CD4-positive, CD25-positive, alpha-beta regulatory T cell (primary cell): Measurements from ENCODE around the gene GPI. TPM values are rescaled to one million over a fixed set of nuclear protein-coding genes. Genes with fewer than 3 reads are reported as not detected.
A peak's percentile ranks its signal among the peaks of the same experiment; 100 is the strongest.

ENCODE experiments used
- ATAC-seq, 2 donors: fragments of 150-1000 bp; cut with Tn5 transposase; one replicate each; pipeline ENCODE4 v1.10.0; 2021; ENCODE audit warnings: low read depth in 2 of 2, moderate number of reproducible peaks in 2 of 2, moderate library complexity in 1 of 2
- DNase-seq, 3 donors: peaks; one replicate each; pipeline versions ENCODE4 v3.0.0 to v3.0.0-alpha.2; 2012 to 2022; ENCODE audit warnings: mixed read lengths in 1 of 3
- H3K27ac ChIP-seq: one replicate; pipeline ENCODE4 v1.7.0; 2013; ENCODE audit warnings: mild to moderate bottlenecking, low read length; ENCODE audit not compliant: insufficient read depth, poor library complexity, severe bottlenecking
- H3K27me3 ChIP-seq: one replicate; pipeline ENCODE4 v1.7.0; 2013; ENCODE audit warnings: low read length; ENCODE audit not compliant: control insufficient read depth, insufficient read depth
- H3K36me3 ChIP-seq: one replicate; pipeline ENCODE4 v1.7.0; 2013; ENCODE audit warnings: mild to moderate bottlenecking, low read length, moderate library complexity; ENCODE audit not compliant: control insufficient read depth, insufficient read depth
- H3K4me1 ChIP-seq: 2 replicates; pipeline ENCODE4 v1.7.0; 2013; ENCODE audit warnings: mild to moderate bottlenecking, low read length; ENCODE audit not compliant: insufficient read depth, control insufficient read depth, poor library complexity, severe bottlenecking
- H3K4me3 ChIP-seq: one replicate; pipeline ENCODE4 v1.7.0; 2013; ENCODE audit warnings: low read depth, mild to moderate bottlenecking, low read length, moderate library complexity
- H3K9me3 ChIP-seq, 2 experiments: 1 replicate in 1 of 2; 2 replicates in 1 of 2; pipeline ENCODE4 v1.7.0; 2013; ENCODE audit warnings: low read length in 2 of 2, mild to moderate bottlenecking in 1 of 2, moderate library complexity in 1 of 2; ENCODE audit not compliant: control insufficient read depth in 2 of 2
- H3K27ac Mint-ChIP-seq, 3 donors: one replicate each; pipeline ENCODE4 v1.8.0; 2020 to 2022; ENCODE audit warnings: mild to moderate bottlenecking in 3 of 3, mixed read lengths in 3 of 3, moderate library complexity in 2 of 3
- H3K27me3 Mint-ChIP-seq: one replicate; pipeline ENCODE4 v1.8.0; 2022; ENCODE audit warnings: mild to moderate bottlenecking, mixed read lengths
- H3K36me3 Mint-ChIP-seq: one replicate; pipeline ENCODE4 v1.8.0; 2020; ENCODE audit warnings: mixed read lengths
- H3K4me1 Mint-ChIP-seq, 4 donors: one replicate each; pipeline ENCODE4 v1.8.0; 2020 to 2022; ENCODE audit warnings: mixed read lengths in 4 of 4, mild to moderate bottlenecking in 1 of 4
- H3K4me3 Mint-ChIP-seq, 4 donors: one replicate each; pipeline ENCODE4 v1.8.0; 2020 to 2022; ENCODE audit warnings: mild to moderate bottlenecking in 4 of 4, mixed read lengths in 4 of 4, moderate library complexity in 3 of 4
- H3K9me3 Mint-ChIP-seq, 7 donors: one replicate each; pipeline ENCODE4 v1.8.0; 2020 to 2022; ENCODE audit warnings: mixed read lengths in 7 of 7, mild to moderate bottlenecking in 3 of 7, moderate library complexity in 2 of 7
- polyA plus RNA-seq, 4 donors: library from polyadenylated mRNA; unstranded; fragments of 300-500 nt; fragmentation: Illumina TruSeq; gene quantifications; one replicate each; pipeline ENCODE4 v1.2.3, GENCODE V29; 2021
- total RNA-seq: library from RNA; stranded (reverse); gene quantifications from one replicate; pipeline ENCODE4 v1.2.3, GENCODE V29; 2022

GPI gene
- total and polyA plus RNA-seq, 5 donors from 2014 or later = 116 to 148 (median 143) TPM

- peaks cover 0 to 40% (median 26%) of the 10 kb centered on the region in 4 donors for H3K4me1 Mint-ChIP-seq
- ATAC-seq = no peak
- H3K27me3 Mint-ChIP-seq = no peaks in the 10 kb centered on the region
- H3K36me3 Mint-ChIP-seq = peaks cover 4% of the 10 kb centered on the region
- Histone ChIP-seq H3K36me3 (peaks cover 17% of the 10 kb centered on the region), H3K27ac (no peak overlapping the region), H3K27me3 (no peaks in the 10 kb centered on the region), H3K4me1 (peaks cover 35% of the 10 kb centered on the region), H3K4me3 (no peak overlapping the region), H3K9me3 (no peaks in the 10 kb centered on the region)
- no peak for DNase-seq
- H3K9me3 Mint-ChIP-seq = no peaks in the 10 kb centered on the region
- H3K27ac Mint-ChIP-seq = no peak overlapping the region
- H3K4me3 Mint-ChIP-seq = no peak overlapping the region
These were observed 11.4 kb upstream of the GPI start for GRCh38 chr19:34353546-34353945.

- H3K36me3 ChIP-seq = peaks cover 17% of the 10 kb centered on the region
- H3K27me3 Mint-ChIP-seq = no peaks in the 10 kb centered on the region
- no peak for DNase-seq
- no peak overlapping the region for H3K4me3 ChIP-seq
- peaks cover 0 to 45% (median 26%) of the 10 kb centered on the region in 4 donors for H3K4me1 Mint-ChIP-seq
- H3K4me3 Mint-ChIP-seq = no peak overlapping the region
- no peaks in the 10 kb centered on the region for H3K27me3 ChIP-seq
- H3K27ac Mint-ChIP-seq = no peak overlapping the region
- H3K27ac ChIP-seq = no peak overlapping the region
- peaks cover 4% of the 10 kb centered on the region for H3K36me3 Mint-ChIP-seq
- no peaks in the 10 kb centered on the region for H3K9me3 ChIP-seq
- H3K9me3 Mint-ChIP-seq = no peaks in the 10 kb centered on the region
- no peak for ATAC-seq
- peaks cover 33% of the 10 kb centered on the region for H3K4me1 ChIP-seq
These were observed 9.8 kb upstream of the GPI start for GRCh38 chr19:34355201-34355600.

- H3K9me3 Mint-ChIP-seq = no peaks in the 10 kb centered on the region
- no peak overlapping the region for H3K27ac ChIP-seq
- H3K27me3 ChIP-seq = no peaks in the 10 kb centered on the region
- peaks cover 4% of the 10 kb centered on the region for H3K36me3 Mint-ChIP-seq
- H3K9me3 ChIP-seq = no peaks in the 10 kb centered on the region
- H3K4me1 Mint-ChIP-seq = peaks cover 0 to 36% (median 18%) of the 10 kb centered on the region in 4 donors
- H3K4me3 Mint-ChIP-seq = no peak overlapping the region
- H3K4me1 ChIP-seq = peaks cover 19% of the 10 kb centered on the region
- H3K27ac Mint-ChIP-seq = peak overlapping the region in 1 of 3 donors; percentile 71
- DNase-seq = no peak
- H3K27me3 Mint-ChIP-seq = no peaks in the 10 kb centered on the region
- H3K36me3 ChIP-seq = peaks cover 17% of the 10 kb centered on the region
- H3K4me3 ChIP-seq = no peak overlapping the region
- ATAC-seq = no peak
These were observed 8.1 kb upstream of the GPI start for GRCh38 chr19:34356875-34357274.

- H3K4me3 ChIP-seq = no peak overlapping the region
- H3K4me1 Mint-ChIP-seq = peaks cover 0 to 31% (median 19%) of the 10 kb centered on the region in 4 donors
- peaks cover 4% of the 10 kb centered on the region for H3K36me3 Mint-ChIP-seq
- DNase-seq (no peak), ATAC-seq (no peak)
- peak overlapping the region in 3 of 4 donors; percentile 48 to 73 (median 52) for H3K4me3 Mint-ChIP-seq
- no peaks in the 10 kb centered on the region for H3K27me3 ChIP-seq
- H3K4me1 ChIP-seq = peaks cover 16% of the 10 kb centered on the region
- no peaks in the 10 kb centered on the region for H3K9me3 ChIP-seq
- H3K27ac Mint-ChIP-seq = peak overlapping the region in 2 of 3 donors; percentile 8 to 88
- H3K27me3 Mint-ChIP-seq = no peaks in the 10 kb centered on the region
- H3K36me3 ChIP-seq = peaks cover 17% of the 10 kb centered on the region
- no peaks in the 10 kb centered on the region for H3K9me3 Mint-ChIP-seq
- H3K27ac ChIP-seq = no peak overlapping the region
These were observed 7.6 kb upstream of the GPI start for GRCh38 chr19:34357431-34357830.

GRCh38 chr19:34359140-34359953, 5.6 kb upstream of the GPI start:
- no peaks in the 10 kb centered on the region for H3K27me3 Mint-ChIP-seq
- no peaks in the 10 kb centered on the region for H3K27me3 ChIP-seq
- H3K4me3 ChIP-seq = peak overlapping the region; percentile 72
- peak overlapping the region; percentile 65 for H3K27ac ChIP-seq
- peak overlapping the region; percentile 89 to 95 (median 94) for H3K27ac Mint-ChIP-seq
- peaks cover 6% of the 10 kb centered on the region for H3K36me3 ChIP-seq
- H3K9me3 ChIP-seq = no peaks in the 10 kb centered on the region
- no peaks in the 10 kb centered on the region for H3K9me3 Mint-ChIP-seq
- H3K4me1 Mint-ChIP-seq = peaks cover under 1 to 38% (median 23%) of the 10 kb centered on the region in 4 donors
- H3K36me3 Mint-ChIP-seq = peaks cover 4% of the 10 kb centered on the region
- peak; percentile 87 to 91 for ATAC-seq
- peaks cover 16% of the 10 kb centered on the region for H3K4me1 ChIP-seq
- peak; percentile 86 to 98 (median 91) for DNase-seq
- H3K4me3 Mint-ChIP-seq = peak overlapping the region; percentile 88 to 95 (median 92)

GRCh38 chr19:34359954-34360315, 5.1 kb upstream of the GPI start:
- H3K27me3 ChIP-seq = no peaks in the 10 kb centered on the region
- DNase-seq = no peak
- H3K36me3 ChIP-seq = peaks cover 2% of the 10 kb centered on the region
- no peak for ATAC-seq
- H3K9me3 ChIP-seq = no peaks in the 10 kb centered on the region
- Mint-ChIP-seq H3K9me3 (no peaks in the 10 kb centered on the region), H3K27ac (peak overlapping the region; percentile 93 to 95 (median 94)), H3K4me1 (peaks cover 4 to 41% (median 26%) of the 10 kb centered on the region in 4 donors), H3K36me3 (peaks cover under 1% of the 10 kb centered on the region), H3K27me3 (no peaks in the 10 kb centered on the region), H3K4me3 (peak overlapping the region; percentile 88 to 95 (median 92))
- peaks cover 21% of the 10 kb centered on the region for H3K4me1 ChIP-seq
- H3K27ac ChIP-seq = peak overlapping the region; percentile 65
- H3K4me3 ChIP-seq = peak overlapping the region; percentile 26

GRCh38 chr19:34360354-34360909, 4.6 kb upstream of the GPI start:
- ATAC-seq = no peak
- Histone ChIP-seq H3K9me3 (no peaks in the 10 kb centered on the region), H3K4me3 (no peak overlapping the region), H3K27me3 (no peaks in the 10 kb centered on the region), H3K36me3 (no peaks in the 10 kb centered on the region), H3K27ac (no peak overlapping the region), H3K4me1 (peaks cover 21% of the 10 kb centered on the region)
- Mint-ChIP-seq H3K27ac (peak overlapping the region; percentile 36 to 94 (median 76)), H3K36me3 (no peaks in the 10 kb centered on the region), H3K4me1 (peaks cover 4 to 41% (median 26%) of the 10 kb centered on the region in 4 donors), H3K9me3 (no peaks in the 10 kb centered on the region), H3K4me3 (peak overlapping the region; percentile 88 to 95 (median 92)), H3K27me3 (no peaks in the 10 kb centered on the region)
- no peak for DNase-seq
